DOHH2 (cell line): ENCODE measurements around the gene SCPEP1.

Experiments
- H3F3A ChIP-seq: fragments of 200-600 bp; sonication (generic), shearing (Covaris generic); 2 replicates; pipeline ENCODE4 v1.6.0; 2016; ENCODE audit warnings: antibody characterized with exemption, mild to moderate bottlenecking; ENCODE audit not compliant: control insufficient read depth, insufficient read depth
- H3K27ac ChIP-seq: fragments of 200-600 bp; sonication (generic); 2 replicates; pipeline ENCODE4 v1.5.1; 2014; ENCODE audit warnings: low read depth, mild to moderate bottlenecking, low read length, moderate library complexity
- H3K27me3 ChIP-seq: fragments of 200-600 bp; sonication (generic); 2 replicates; pipeline ENCODE4 v1.6.1; 2014; ENCODE audit warnings: mild to moderate bottlenecking, low read length, mixed read lengths; ENCODE audit not compliant: control insufficient read depth
- H3K36me3 ChIP-seq: fragments of 200-600 bp; sonication (generic); 2 replicates; pipeline ENCODE4 v1.6.1; 2014; ENCODE audit warnings: mild to moderate bottlenecking, low read length, moderate library complexity, mixed read lengths; ENCODE audit not compliant: control insufficient read depth
- H3K4me1 ChIP-seq: fragments of 200-600 bp; sonication (generic); 2 replicates; pipeline ENCODE4 v1.6.1; 2014; ENCODE audit warnings: mild to moderate bottlenecking, low read length, mixed read lengths; ENCODE audit not compliant: control insufficient read depth
- H3K4me2 ChIP-seq: fragments of 200-600 bp; sonication (generic); 2 replicates; pipeline ENCODE4 v1.6.0; 2014; ENCODE audit warnings: mild to moderate bottlenecking, low read length, moderate library complexity
- H3K4me3 ChIP-seq: fragments of 200-600 bp; sonication (generic); 2 replicates; pipeline ENCODE4 v1.5.1; 2014; ENCODE audit warnings: mild to moderate bottlenecking, low read length, mixed read lengths
- H3K79me2 ChIP-seq: fragments of 200-600 bp; sonication (generic); 2 replicates; pipeline ENCODE4 v1.6.1; 2014; ENCODE audit warnings: mild to moderate bottlenecking, low read length, mixed read lengths; ENCODE audit not compliant: control insufficient read depth
- H3K9me2 ChIP-seq: fragments of 200-600 bp; sonication (generic); replicated peaks from 2 replicates; pipeline ENCODE4 v1.6.1; 2014; ENCODE audit warnings: mild to moderate bottlenecking, low read length, mixed read lengths; ENCODE audit not compliant: control insufficient read depth
- H3K9me3 ChIP-seq: fragments of 200-600 bp; sonication (generic); 2 replicates; pipeline ENCODE4 v1.6.1; 2014; ENCODE audit warnings: antibody characterized with exemption, low read length, mixed read lengths; ENCODE audit not compliant: control insufficient read depth, insufficient read depth
- H4K20me1 ChIP-seq: fragments of 200-600 bp; sonication (generic); 2 replicates; pipeline ENCODE4 v1.6.0; 2014; ENCODE audit warnings: low read depth, mild to moderate bottlenecking, antibody characterized with exemption, low read length, moderate library complexity; ENCODE audit not compliant: control insufficient read depth, insufficient read depth
- CTCF ChIP-seq: fragments of 200-600 bp; sonication (generic); IDR thresholded peaks from one replicate; pipeline ENCODE4 v1.5.1; 2014; ENCODE audit warnings: antibody characterized with exemption, mild to moderate bottlenecking, low read depth, low read length; ENCODE audit not compliant: poor library complexity, severe bottlenecking
- EZH2phosphoT487 ChIP-seq: fragments of 200-600 bp; sonication (generic); IDR thresholded peaks from 2 replicates; pipeline ENCODE4 v1.6.1; 2017; ENCODE audit warnings: borderline replicate concordance, mild to moderate bottlenecking, antibody characterized with exemption, low read length, moderate library complexity, mixed read lengths

SCPEP1 gene

DNA sequence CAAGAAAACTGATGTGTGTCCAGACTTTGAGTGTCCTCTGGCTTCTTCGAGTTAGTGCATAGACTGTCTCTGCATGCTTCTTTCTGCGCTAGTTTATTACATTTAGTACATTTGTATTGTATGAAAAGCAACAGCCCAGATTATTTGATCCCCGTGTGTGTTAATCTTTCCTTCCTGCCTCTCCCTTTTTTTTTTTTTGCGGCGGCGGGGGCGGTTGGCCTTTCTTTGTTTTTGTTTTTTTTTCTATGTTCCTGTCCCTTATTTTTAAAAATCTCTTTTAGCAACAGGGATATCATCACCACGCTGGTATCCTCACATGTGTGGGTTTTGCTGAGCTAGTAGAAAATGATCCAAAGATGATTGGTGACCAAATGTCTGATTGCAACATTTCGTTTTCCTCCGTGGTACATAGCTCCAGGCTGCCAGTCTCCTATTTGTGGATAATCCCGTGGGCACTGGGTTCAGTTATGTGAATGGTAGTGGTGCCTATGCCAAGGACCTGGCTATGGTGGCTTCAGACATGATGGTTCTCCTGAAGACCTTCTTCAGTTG is 9.4 kb downstream of the SCPEP1 start:
- no peak overlapping the region for H3K4me2 ChIP-seq
- H3K9me3 ChIP-seq, result no peaks in the 10 kb centered on the region
- no peaks in the 10 kb centered on the region for H3K9me2 ChIP-seq
- no peak for TF ChIP-seq CTCF
- TF ChIP-seq EZH2phosphoT487, result no peak
- H4K20me1 ChIP-seq, result no peaks in the 10 kb centered on the region
- peaks cover 36% of the 10 kb centered on the region for H3K36me3 ChIP-seq
- no peaks in the 10 kb centered on the region for H3K79me2 ChIP-seq
- H3K27ac ChIP-seq, result no peak overlapping the region
- no peak overlapping the region for H3K4me3 ChIP-seq
- H3F3A ChIP-seq, result no peaks in the 10 kb centered on the region
- no peaks in the 10 kb centered on the region for H3K27me3 ChIP-seq
- no peaks in the 10 kb centered on the region for H3K4me1 ChIP-seq

DNA sequence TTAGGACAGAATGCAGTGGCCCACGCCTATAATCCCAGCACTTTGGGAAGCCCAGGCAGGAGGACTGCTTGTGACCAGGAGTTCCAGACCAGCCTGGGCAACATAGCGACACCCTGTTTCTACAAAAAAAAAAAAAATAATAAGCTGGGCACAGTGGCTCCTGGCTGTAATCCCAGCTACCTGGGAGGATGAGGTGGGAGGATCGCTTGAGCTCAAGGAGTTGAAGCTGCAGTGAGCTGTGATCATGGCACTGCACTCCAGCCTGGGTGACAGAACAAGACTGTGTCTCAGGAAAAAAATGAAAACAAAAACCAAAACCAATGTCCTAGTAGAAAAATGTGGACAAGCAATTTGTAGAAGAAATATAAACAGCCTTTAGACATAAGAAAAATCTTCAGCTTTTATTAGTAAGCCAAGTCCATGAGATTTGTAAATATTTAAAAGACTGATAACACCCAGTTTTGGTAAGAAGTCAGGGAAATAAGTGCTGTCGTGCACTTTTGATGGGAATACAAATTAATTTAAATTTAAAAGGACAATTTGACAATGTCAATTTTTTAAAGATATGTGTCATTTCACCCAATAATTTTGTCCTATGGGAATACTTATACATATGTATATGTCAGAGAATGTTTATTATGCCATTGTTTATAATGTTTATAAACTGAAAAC is 11.1 kb downstream of the SCPEP1 start:
- Histone ChIP-seq H3K36me3 (peaks cover 45% of the 10 kb centered on the region), H3K27me3 (no peaks in the 10 kb centered on the region), H3K79me2 (no peaks in the 10 kb centered on the region), H3K9me2 (no peaks in the 10 kb centered on the region), H3K27ac (no peak overlapping the region), H4K20me1 (no peaks in the 10 kb centered on the region), H3K4me2 (no peak overlapping the region), H3F3A (no peaks in the 10 kb centered on the region), H3K4me1 (no peaks in the 10 kb centered on the region), H3K9me3 (no peaks in the 10 kb centered on the region), H3K4me3 (no peak overlapping the region)
- TF ChIP-seq CTCF, result no peak
- no peak for TF ChIP-seq EZH2phosphoT487

GRCh38 chr17:56992364-56992763 is 14.4 kb downstream of the SCPEP1 start:
- H3K27me3 ChIP-seq, result no peaks in the 10 kb centered on the region
- no peak overlapping the region for H3K27ac ChIP-seq
- H3K79me2 ChIP-seq, result no peaks in the 10 kb centered on the region
- H3K9me3 ChIP-seq, result no peaks in the 10 kb centered on the region
- TF ChIP-seq EZH2phosphoT487 (no peak), CTCF (no peak)
- peaks cover 47% of the 10 kb centered on the region for H3K36me3 ChIP-seq
- no peak overlapping the region for H3K4me2 ChIP-seq
- H3K4me1 ChIP-seq, result no peaks in the 10 kb centered on the region
- H3K4me3 ChIP-seq, result no peak overlapping the region
- no peaks in the 10 kb centered on the region for H4K20me1 ChIP-seq
- no peaks in the 10 kb centered on the region for H3K9me2 ChIP-seq
- no peaks in the 10 kb centered on the region for H3F3A ChIP-seq
